Smooth muscle cell (in vitro differentiated cells): ENCODE data around the gene GUF1. TPM values are rescaled to one million over a fixed set of nuclear protein-coding genes. Genes with fewer than 3 reads are reported as not detected.

Experiments
- DNase-seq: peaks from one replicate; lab custom pipeline; 2025; ENCODE audit not compliant: unreplicated experiment; lab: John Stamatoyannopoulos, UW
- H2AFZ ChIP-seq: fragments of 200-600 bp; sonication (generic); 2 replicates; pipeline ENCODE4 v1.6.0; 2016; ENCODE audit warnings: antibody characterized with exemption, low read depth, mild to moderate bottlenecking
- H3F3A ChIP-seq: fragments of 200-600 bp; sonication (generic); 2 replicates; pipeline ENCODE4 v1.6.0; 2017; ENCODE audit warnings: antibody characterized with exemption, low read depth
- H3K27ac ChIP-seq: fragments of 200-600 bp; sonication (generic); 2 replicates; pipeline ENCODE4 v1.5.1; 2016; ENCODE audit warnings: low read depth, mild to moderate bottlenecking
- H3K27me3 ChIP-seq: fragments of 200-600 bp; sonication (generic); 2 replicates; pipeline ENCODE4 v1.6.1; 2016; ENCODE audit warnings: low read depth, mild to moderate bottlenecking
- H3K36me3 ChIP-seq: fragments of 200-600 bp; sonication (generic); 2 replicates; pipeline ENCODE4 v1.5.1; 2016; ENCODE audit warnings: low read depth
- H3K4me1 ChIP-seq: fragments of 200-600 bp; sonication (generic); 2 replicates; pipeline ENCODE4 v1.5.1; 2016; ENCODE audit warnings: low read depth
- H3K4me2 ChIP-seq: fragments of 200-600 bp; sonication (generic); 2 replicates; pipeline ENCODE4 v1.6.0; 2016; ENCODE audit warnings: mild to moderate bottlenecking
- H3K4me3 ChIP-seq: fragments of 200-600 bp; sonication (generic); 2 replicates; pipeline ENCODE4 v1.5.1; 2016; ENCODE audit warnings: mild to moderate bottlenecking
- H3K79me2 ChIP-seq: fragments of 200-600 bp; sonication (generic); 2 replicates; pipeline ENCODE4 v1.6.0; 2016; ENCODE audit warnings: low read depth, mild to moderate bottlenecking
- H3K9ac ChIP-seq: fragments of 200-600 bp; sonication (generic); 2 replicates; pipeline ENCODE4 v1.6.0; 2016; ENCODE audit warnings: low read depth
- H3K9me3 ChIP-seq: fragments of 200-600 bp; sonication (generic); replicated peaks from 2 replicates; pipeline ENCODE4 v1.5.1; 2016; ENCODE audit warnings: low read depth
- H4K20me1 ChIP-seq: fragments of 200-600 bp; sonication (generic); 2 replicates; pipeline ENCODE4 v1.6.0; 2016; ENCODE audit warnings: low read depth
- WGBS: methylation state at CpG from one replicate; pipeline ENCODE4 v1.1.7; 2016; ENCODE audit warnings: low lambda C conversion rate; 5-methylcytosine and 5-hydroxymethylcytosine counted together
- polyA plus RNA-seq: library from polyadenylated mRNA; unstranded; fragments of >200 nt; fragmentation: Nextera tagmentation; extraction: Ambion mirVana; gene quantifications from 2 replicates; pipeline ENCODE4 v1.2.1, GENCODE V29; 2016
- total RNA-seq: library from RNA; depleted of rRNA; stranded (reverse); fragments of >200 nt; gene quantifications from 2 replicates; pipeline ENCODE4 v1.2.3, GENCODE V29; 2014
- TF ChIP-seq, protein P1 (sequence below): fragments of 200-600 bp; sonication (generic); IDR thresholded peaks from 2 replicates; pipeline ENCODE4 v1.5.1; 2017; ENCODE audit warnings: borderline replicate concordance, mild to moderate bottlenecking, antibody characterized with exemption; ENCODE audit not compliant: insufficient read depth, poor library complexity, severe bottlenecking

GUF1 gene
- total and polyA plus RNA-seq, 2 experiments from 2014 or later: 6.8 to 14.2 TPM

DNA sequence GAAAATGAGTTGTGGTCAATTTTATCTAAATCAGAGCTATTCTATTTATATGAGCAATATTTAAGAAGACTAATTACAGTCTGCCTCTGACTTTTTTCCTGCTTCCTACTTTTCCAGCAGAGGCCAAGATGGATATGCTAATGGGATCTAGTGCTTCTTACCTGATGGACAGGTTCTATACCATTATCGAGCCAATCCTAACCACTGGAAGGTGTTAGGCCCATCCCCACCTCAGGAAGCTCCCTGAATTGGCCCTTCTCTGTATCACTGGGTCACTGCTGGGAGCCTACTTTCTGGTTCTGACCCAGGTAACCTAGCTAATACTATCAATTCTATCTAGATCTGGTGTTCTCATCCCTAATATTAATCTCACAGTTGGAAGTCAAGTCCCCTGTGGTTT is 26.2 kb upstream of the GUF1 start:
- Histone ChIP-seq H3K79me2 (no peaks in the 10 kb centered on the region), H3K9ac (no peak overlapping the region), H3K27me3 (no peaks in the 10 kb centered on the region), H4K20me1 (no peaks in the 10 kb centered on the region), H3K27ac (no peak overlapping the region), H3K4me1 (peaks cover 7% of the 10 kb centered on the region), H3K4me2 (no peak overlapping the region), H2AFZ (no peak overlapping the region), H3K36me3 (no peaks in the 10 kb centered on the region), H3K9me3 (no peaks in the 10 kb centered on the region), H3F3A (no peaks in the 10 kb centered on the region), H3K4me3 (no peak overlapping the region)
- 96% methylated on average over 1 of the region's 1 CpG for WGBS
- DNase-seq: no peak
- TF ChIP-seq, protein P1, sequence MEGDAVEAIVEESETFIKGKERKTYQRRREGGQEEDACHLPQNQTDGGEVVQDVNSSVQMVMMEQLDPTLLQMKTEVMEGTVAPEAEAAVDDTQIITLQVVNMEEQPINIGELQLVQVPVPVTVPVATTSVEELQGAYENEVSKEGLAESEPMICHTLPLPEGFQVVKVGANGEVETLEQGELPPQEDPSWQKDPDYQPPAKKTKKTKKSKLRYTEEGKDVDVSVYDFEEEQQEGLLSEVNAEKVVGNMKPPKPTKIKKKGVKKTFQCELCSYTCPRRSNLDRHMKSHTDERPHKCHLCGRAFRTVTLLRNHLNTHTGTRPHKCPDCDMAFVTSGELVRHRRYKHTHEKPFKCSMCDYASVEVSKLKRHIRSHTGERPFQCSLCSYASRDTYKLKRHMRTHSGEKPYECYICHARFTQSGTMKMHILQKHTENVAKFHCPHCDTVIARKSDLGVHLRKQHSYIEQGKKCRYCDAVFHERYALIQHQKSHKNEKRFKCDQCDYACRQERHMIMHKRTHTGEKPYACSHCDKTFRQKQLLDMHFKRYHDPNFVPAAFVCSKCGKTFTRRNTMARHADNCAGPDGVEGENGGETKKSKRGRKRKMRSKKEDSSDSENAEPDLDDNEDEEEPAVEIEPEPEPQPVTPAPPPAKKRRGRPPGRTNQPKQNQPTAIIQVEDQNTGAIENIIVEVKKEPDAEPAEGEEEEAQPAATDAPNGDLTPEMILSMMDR: no peak

DNA sequence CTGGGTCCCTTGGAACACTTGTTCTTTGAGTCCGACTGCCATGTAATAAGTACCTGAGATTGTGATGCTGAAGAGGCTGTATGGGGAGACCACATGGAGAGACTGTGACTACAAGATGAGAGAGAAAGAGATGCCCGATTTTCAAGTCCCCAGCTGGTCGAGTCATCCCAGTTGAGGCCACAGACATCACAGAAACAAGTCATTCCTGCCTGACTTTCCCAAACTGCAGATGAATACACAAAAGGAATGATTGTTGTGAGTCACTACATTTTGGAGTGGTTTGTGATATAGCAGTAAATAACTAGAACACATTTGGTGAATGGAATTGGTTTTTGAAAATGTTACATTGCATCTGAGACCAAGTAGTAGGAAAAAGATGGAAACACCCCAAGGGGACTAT is 17.8 kb upstream of the GUF1 start:
- no peak for DNase-seq
- no peak overlapping the region for H3K4me3 ChIP-seq
- TF ChIP-seq, protein P1: no peak
- no peak overlapping the region for H3K9ac ChIP-seq
- H4K20me1 ChIP-seq: no peaks in the 10 kb centered on the region
- WGBS: 44% methylated on average over 3 of the region's 3 CpGs
- no peaks in the 10 kb centered on the region for H3K36me3 ChIP-seq
- no peak overlapping the region for H3K4me2 ChIP-seq
- no peaks in the 10 kb centered on the region for H3K9me3 ChIP-seq
- H3K27me3 ChIP-seq: no peaks in the 10 kb centered on the region
- H3K79me2 ChIP-seq: no peaks in the 10 kb centered on the region
- H3K27ac ChIP-seq: no peak overlapping the region
- no peaks in the 10 kb centered on the region for H3F3A ChIP-seq
- no peak overlapping the region for H2AFZ ChIP-seq
- no peaks in the 10 kb centered on the region for H3K4me1 ChIP-seq

DNA sequence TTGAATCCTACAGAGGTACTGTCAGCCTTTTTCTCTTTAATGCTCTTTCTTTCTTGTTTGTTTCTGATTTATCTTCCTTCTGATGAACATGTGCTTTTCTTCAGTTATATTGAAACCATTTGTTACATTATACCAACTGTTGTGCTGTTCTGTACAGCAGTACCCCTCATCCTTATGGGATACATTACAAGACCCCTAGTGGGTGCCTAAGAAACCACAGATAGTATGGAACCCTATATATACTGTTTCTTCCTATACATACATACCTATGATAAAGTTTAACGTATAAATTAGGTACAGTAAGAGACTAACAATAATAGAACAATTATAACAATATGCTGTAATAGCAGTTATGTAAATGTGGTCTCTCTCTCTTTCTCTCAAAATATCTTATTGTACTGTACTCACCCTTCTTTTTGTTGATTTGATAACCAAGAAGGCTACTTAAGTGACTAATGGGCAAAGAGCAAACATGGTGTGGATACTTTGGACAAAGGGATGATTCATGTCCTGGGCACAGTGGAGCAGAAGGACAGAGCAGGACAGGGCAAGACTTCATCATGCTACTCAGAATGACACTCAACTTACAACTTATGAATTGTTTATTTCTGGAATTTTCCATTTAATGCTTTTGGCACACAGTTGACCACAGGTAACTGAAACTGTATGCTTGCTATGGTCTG is 16.1 kb upstream of the GUF1 start:
- no peaks in the 10 kb centered on the region for H3K4me1 ChIP-seq
- WGBS: 90% methylated on average over 1 of the region's 1 CpG
- H2AFZ ChIP-seq: no peak overlapping the region
- no peaks in the 10 kb centered on the region for H3F3A ChIP-seq
- H3K9ac ChIP-seq: no peak overlapping the region
- H3K27ac ChIP-seq: no peak overlapping the region
- H3K9me3 ChIP-seq: no peaks in the 10 kb centered on the region
- no peak for DNase-seq
- no peaks in the 10 kb centered on the region for H3K27me3 ChIP-seq
- no peak overlapping the region for H3K4me3 ChIP-seq
- no peaks in the 10 kb centered on the region for H3K36me3 ChIP-seq
- no peaks in the 10 kb centered on the region for H4K20me1 ChIP-seq
- TF ChIP-seq, protein P1: no peak
- no peak overlapping the region for H3K4me2 ChIP-seq
- H3K79me2 ChIP-seq: no peaks in the 10 kb centered on the region

DNA sequence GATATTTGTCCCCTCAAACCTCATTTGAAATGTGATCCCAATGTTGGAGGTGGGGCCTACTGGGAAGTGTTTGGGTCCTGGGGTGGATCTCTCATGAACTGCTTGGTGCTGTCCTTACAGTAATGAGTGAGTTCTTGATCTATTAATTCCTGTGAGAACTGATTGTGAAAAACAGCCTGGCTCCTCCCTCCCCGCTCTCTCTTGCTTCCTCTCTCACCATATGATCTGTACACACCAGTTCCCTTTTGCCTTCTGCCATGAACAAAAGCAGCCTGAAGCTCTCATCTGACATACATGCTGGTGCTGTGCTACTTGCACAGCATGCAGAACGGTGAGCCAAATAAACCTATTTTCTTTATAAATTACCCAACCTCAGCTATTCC is 15.6 kb upstream of the GUF1 start:
- Histone ChIP-seq H3K27ac (no peak overlapping the region), H3K9ac (no peak overlapping the region), H2AFZ (no peak overlapping the region), H3K79me2 (no peaks in the 10 kb centered on the region), H4K20me1 (no peaks in the 10 kb centered on the region), H3K4me1 (no peaks in the 10 kb centered on the region), H3K36me3 (no peaks in the 10 kb centered on the region), H3K4me3 (no peak overlapping the region), H3K27me3 (no peaks in the 10 kb centered on the region), H3K9me3 (no peaks in the 10 kb centered on the region), H3F3A (no peaks in the 10 kb centered on the region), H3K4me2 (no peak overlapping the region)
- WGBS: 38% methylated on average over 2 of the region's 2 CpGs
- TF ChIP-seq, protein P1: no peak
- DNase-seq: no peak
